Hepatocyte (in vitro differentiated cells): ENCODE data around the gene TVP23A. TPM values are rescaled to one million over a fixed set of nuclear protein-coding genes. Genes with fewer than 3 reads are reported as not detected.
A peak's percentile ranks its signal among the peaks of the same experiment; 100 is the strongest.

ENCODE experiments used
- DNase-seq: peaks from one replicate; pipeline ENCODE4 v3.0.0-alpha.2; 2016; ENCODE audit warnings: low spot score
- H2AFZ ChIP-seq: fragments of 200-600 bp; sonication (generic); 2 replicates; pipeline ENCODE4 v1.6.0; 2016; ENCODE audit warnings: antibody characterized with exemption, mild to moderate bottlenecking
- H3K27ac ChIP-seq: fragments of 200-600 bp; sonication (generic); 2 replicates; pipeline ENCODE4 v1.5.1; 2016; ENCODE audit warnings: mild to moderate bottlenecking
- H3K27me3 ChIP-seq: fragments of 200-600 bp; sonication (generic); 2 replicates; pipeline ENCODE4 v1.6.1; 2016
- H3K36me3 ChIP-seq: fragments of 200-600 bp; sonication (generic); replicated peaks from 2 replicates; pipeline ENCODE4 v1.5.1; 2016; ENCODE audit warnings: low read depth; ENCODE audit not compliant: insufficient read depth
- H3K4me1 ChIP-seq: fragments of 200-600 bp; sonication (generic); 2 replicates; pipeline ENCODE4 v1.5.1; 2016; ENCODE audit warnings: mild to moderate bottlenecking, moderate library complexity; ENCODE audit not compliant: insufficient read depth
- H3K4me2 ChIP-seq: fragments of 200-600 bp; sonication (generic); 2 replicates; pipeline ENCODE4 v1.6.0; 2016
- H3K4me3 ChIP-seq: fragments of 200-600 bp; sonication (generic); 2 replicates; pipeline ENCODE4 v1.5.1; 2016; ENCODE audit warnings: mild to moderate bottlenecking
- H3K79me2 ChIP-seq: fragments of 200-600 bp; sonication (generic); 2 replicates; pipeline ENCODE4 v1.6.0; 2017; ENCODE audit warnings: mild to moderate bottlenecking
- H3K9me2 ChIP-seq: fragments of 200-600 bp; sonication (generic); replicated peaks from 2 replicates; pipeline ENCODE4 v1.6.0; 2017; ENCODE audit warnings: mild to moderate bottlenecking; ENCODE audit not compliant: insufficient read depth
- H3K9me3 ChIP-seq: fragments of 200-600 bp; sonication (generic); 2 replicates; pipeline ENCODE4 v1.5.1; 2016; ENCODE audit warnings: low read depth, mild to moderate bottlenecking
- H4K20me1 ChIP-seq: fragments of 200-600 bp; sonication (generic); 2 replicates; pipeline ENCODE4 v1.6.0; 2016; ENCODE audit warnings: mild to moderate bottlenecking; ENCODE audit not compliant: insufficient read depth, poor library complexity, severe bottlenecking
- EZH2 ChIP-seq: fragments of 200-600 bp; sonication (generic); IDR thresholded peaks from 2 replicates; pipeline ENCODE4 v1.6.1; 2016; ENCODE audit warnings: antibody characterized with exemption, mild to moderate bottlenecking, borderline replicate concordance
- EZH2phosphoT487 ChIP-seq: fragments of 200-600 bp; sonication (generic); IDR thresholded peaks from one replicate; pipeline ENCODE4 v1.6.1; 2018; ENCODE audit warnings: antibody characterized with exemption, mild to moderate bottlenecking, low read depth, moderate library complexity; ENCODE audit not compliant: unreplicated experiment, severe bottlenecking
- WGBS: methylation state at CpG from one replicate; pipeline ENCODE4 v1.1.6; 2016; ENCODE audit warnings: low lambda C conversion rate; ENCODE audit errors: missing lambda C conversion rate; 5-methylcytosine and 5-hydroxymethylcytosine counted together
- polyA plus RNA-seq: library from polyadenylated mRNA; unstranded; fragments of >200 nt; fragmentation: Nextera tagmentation; extraction: Ambion mirVana; gene quantifications from 2 replicates; pipeline ENCODE4 v1.2.1, GENCODE V29; 2016
- total RNA-seq: library from RNA; depleted of rRNA; stranded (reverse); fragments of >200 nt; gene quantifications from 2 replicates; pipeline ENCODE4 v1.2.3, GENCODE V29; 2014
- TF ChIP-seq, protein P1 (sequence below): fragments of 200-600 bp; sonication (generic); IDR thresholded peaks from 2 replicates; pipeline ENCODE4 v1.5.1; 2016; ENCODE audit warnings: antibody characterized with exemption, mild to moderate bottlenecking; ENCODE audit not compliant: poor library complexity

Gene TVP23A
- total RNA-seq, result 0.67 and 1.5 TPM in 2 replicates
- 1.1 and 1.5 TPM in 2 replicates for polyA plus RNA-seq

DNA sequence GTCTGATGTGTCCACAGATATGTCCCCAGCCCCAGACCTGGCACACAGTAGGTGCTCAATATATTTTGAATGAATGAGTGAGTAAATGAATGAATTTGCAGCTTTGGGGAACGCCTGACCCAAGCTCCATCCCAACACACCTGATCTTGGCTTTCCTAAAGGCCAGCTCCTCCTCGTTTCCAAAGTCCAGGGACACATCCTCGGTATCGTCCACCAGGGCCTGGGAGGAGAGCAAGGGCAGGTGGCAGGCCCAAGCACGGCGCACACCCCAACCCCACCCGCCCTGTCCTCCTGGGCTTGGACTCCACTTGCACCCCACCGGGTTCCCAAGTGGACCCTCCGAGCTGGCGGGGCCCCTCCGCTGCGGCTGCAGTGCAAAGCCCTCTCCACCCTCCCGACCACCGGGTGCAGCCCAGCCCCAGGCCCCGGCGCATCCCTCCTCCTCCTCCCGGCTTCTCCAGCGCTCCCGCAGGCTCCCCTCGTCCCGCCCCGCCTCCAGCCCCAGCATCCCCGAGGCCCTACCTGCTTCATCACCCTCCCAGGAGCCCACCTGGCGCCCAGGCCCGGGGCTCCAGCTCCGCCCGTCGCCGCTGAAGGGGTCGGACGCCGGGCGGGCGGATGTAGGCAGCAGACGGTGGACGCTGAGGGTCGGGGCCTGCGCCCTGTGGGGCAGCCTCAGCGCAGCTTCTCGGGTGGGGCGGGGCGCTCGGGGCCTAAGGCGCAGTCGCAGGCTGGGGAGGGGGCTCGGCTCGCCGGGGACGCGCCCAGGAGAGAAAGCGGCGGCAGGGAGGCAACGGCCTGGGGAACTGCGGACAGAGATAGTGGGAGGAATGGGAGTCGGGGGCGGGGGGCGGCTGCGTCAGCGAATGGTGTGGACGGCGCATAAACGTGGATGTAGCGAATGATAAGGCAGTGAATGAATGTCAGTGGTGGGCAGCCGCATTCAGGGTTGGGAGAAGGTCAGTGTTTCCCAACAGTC, at the start of gene TVP23A:
TSS of gene TVP23A (minus strand) at position 832 of the 979 bp plus-strand sequence. CDS start at position 531, 301 bp downstream.
- no peaks in the 10 kb centered on the region for H3K9me3 ChIP-seq
- peaks cover 18% of the 10 kb centered on the region for H3K27me3 ChIP-seq
- no peaks in the 10 kb centered on the region for H4K20me1 ChIP-seq
- H3K79me2 ChIP-seq, result no peaks in the 10 kb centered on the region
- TF ChIP-seq, protein P1, sequence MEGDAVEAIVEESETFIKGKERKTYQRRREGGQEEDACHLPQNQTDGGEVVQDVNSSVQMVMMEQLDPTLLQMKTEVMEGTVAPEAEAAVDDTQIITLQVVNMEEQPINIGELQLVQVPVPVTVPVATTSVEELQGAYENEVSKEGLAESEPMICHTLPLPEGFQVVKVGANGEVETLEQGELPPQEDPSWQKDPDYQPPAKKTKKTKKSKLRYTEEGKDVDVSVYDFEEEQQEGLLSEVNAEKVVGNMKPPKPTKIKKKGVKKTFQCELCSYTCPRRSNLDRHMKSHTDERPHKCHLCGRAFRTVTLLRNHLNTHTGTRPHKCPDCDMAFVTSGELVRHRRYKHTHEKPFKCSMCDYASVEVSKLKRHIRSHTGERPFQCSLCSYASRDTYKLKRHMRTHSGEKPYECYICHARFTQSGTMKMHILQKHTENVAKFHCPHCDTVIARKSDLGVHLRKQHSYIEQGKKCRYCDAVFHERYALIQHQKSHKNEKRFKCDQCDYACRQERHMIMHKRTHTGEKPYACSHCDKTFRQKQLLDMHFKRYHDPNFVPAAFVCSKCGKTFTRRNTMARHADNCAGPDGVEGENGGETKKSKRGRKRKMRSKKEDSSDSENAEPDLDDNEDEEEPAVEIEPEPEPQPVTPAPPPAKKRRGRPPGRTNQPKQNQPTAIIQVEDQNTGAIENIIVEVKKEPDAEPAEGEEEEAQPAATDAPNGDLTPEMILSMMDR, result no peak
- TF ChIP-seq EZH2phosphoT487, result no peak
- TF ChIP-seq EZH2, result no peak
- H3K9me2 ChIP-seq, result no peaks in the 10 kb centered on the region
- no peak within 1 kb of the TSS for H3K27ac ChIP-seq
- H3K4me3 ChIP-seq, result peak within 1 kb of the TSS; percentile 42
- peak within 1 kb of the TSS; percentile 93 for H3K4me2 ChIP-seq
- H3K4me1 ChIP-seq, result peaks cover 4% of the 10 kb centered on the region
- DNase-seq, result peak; percentile 33
- 8% methylated on average over 39 of the region's 64 CpGs for WGBS
- H3K36me3 ChIP-seq, result no peaks in the 10 kb centered on the region
- peak within 1 kb of the TSS; percentile 81 for H2AFZ ChIP-seq

DNA sequence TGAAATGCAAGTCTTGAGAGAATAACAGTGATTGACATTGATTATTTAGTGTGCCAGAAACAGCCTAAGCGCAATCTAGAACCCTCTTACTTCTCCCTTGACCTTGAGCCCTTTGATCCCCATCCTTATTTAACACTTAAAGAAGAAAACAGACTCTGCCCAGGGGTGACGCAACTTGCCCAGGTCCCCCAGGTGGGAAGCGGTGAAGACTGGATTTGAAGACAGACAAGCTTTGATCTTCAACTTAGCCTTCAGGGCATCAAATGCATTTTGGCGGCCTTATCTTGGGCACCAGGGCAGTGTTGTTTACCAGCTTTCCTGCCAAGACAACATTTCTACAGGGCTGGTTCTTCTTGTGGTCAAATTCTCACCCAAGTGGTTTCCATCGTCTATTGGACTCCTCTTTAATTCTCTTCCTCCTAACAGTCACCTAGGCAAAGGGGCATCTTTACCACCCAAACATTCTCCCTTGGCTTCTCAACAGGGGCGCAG, 49.6 kb upstream of the TVP23A start:
- H3K36me3 ChIP-seq, result no peaks in the 10 kb centered on the region
- H3K27me3 ChIP-seq, result peaks cover 19% of the 10 kb centered on the region
- H3K79me2 ChIP-seq, result no peaks in the 10 kb centered on the region
- no peaks in the 10 kb centered on the region for H3K9me2 ChIP-seq
- no peaks in the 10 kb centered on the region for H3K9me3 ChIP-seq
- no peak overlapping the region for H3K4me2 ChIP-seq
- 91% methylated on average over 6 of the region's 6 CpGs for WGBS
- DNase-seq, result no peak
- H2AFZ ChIP-seq, result no peak overlapping the region
- TF ChIP-seq, protein P1, result no peak
- TF ChIP-seq EZH2, result no peak
- H4K20me1 ChIP-seq, result no peaks in the 10 kb centered on the region
- no peak overlapping the region for H3K27ac ChIP-seq
- H3K4me3 ChIP-seq, result no peak overlapping the region
- no peaks in the 10 kb centered on the region for H3K4me1 ChIP-seq

DNA sequence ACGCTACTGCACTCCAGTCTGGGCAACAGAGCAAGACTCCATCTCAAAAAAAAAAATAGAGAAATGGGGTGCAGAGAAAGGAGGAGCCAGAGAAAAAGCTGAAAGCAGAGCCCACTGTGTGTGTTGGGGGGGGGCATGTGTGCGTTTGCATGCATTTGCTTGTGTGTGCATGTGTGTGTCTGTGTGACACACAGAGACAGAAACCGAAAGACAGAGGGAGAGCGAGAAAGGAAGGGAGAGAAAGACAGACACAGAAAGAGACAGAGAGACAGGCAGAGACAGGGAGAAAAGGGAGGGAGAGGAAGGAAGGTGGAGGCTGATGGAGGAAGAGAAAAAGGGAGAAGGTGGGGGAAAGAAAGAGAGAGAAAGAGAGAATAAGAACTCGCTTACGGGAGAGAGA, 48.6 kb upstream of the TVP23A start:
- H3K27me3 ChIP-seq, result peaks cover 14% of the 10 kb centered on the region
- no peak for DNase-seq
- H3K27ac ChIP-seq, result no peak overlapping the region

More for the DNA sequence above, 48.6 kb upstream of the TVP23A start:
- Histone ChIP-seq H3K4me2 (no peak overlapping the region), H3K79me2 (no peaks in the 10 kb centered on the region), H3K4me1 (no peaks in the 10 kb centered on the region), H3K4me3 (no peak overlapping the region), H3K9me2 (no peaks in the 10 kb centered on the region), H2AFZ (no peak overlapping the region), H3K9me3 (no peaks in the 10 kb centered on the region), H4K20me1 (no peaks in the 10 kb centered on the region), H3K36me3 (no peaks in the 10 kb centered on the region)
- no peak for TF ChIP-seq EZH2phosphoT487
- no peak for TF ChIP-seq EZH2
- TF ChIP-seq, protein P1, result no peak
- WGBS, result 90% methylated on average over 5 of the region's 6 CpGs
